GM18873 (cell line): ENCODE measurements around the gene GPATCH2.
"Not testable (repeated sequence)": the region's sequence is repeated elsewhere in the genome, so short reads cannot be mapped to it uniquely, and the experiment has no call there.

Source experiments
- ATAC-seq: cut with Tn5 transposase; IDR thresholded peaks from one replicate; pipeline ENCODE4 v1.9.1; 2021; ENCODE audit warnings: mild to moderate bottlenecking, moderate library complexity, moderate number of reproducible peaks; ENCODE audit not compliant: unreplicated experiment, low FRiP score

GPATCH2 gene

GRCh38 chr1:217381773-217382172 is 249.1 kb downstream of the GPATCH2 start:
- ATAC-seq, result not testable (repeated sequence)

- ATAC-seq, result not testable (repeated sequence)
These were observed 251.1 kb downstream of the GPATCH2 start for GRCh38 chr1:217379804-217380203.

GRCh38 chr1:217379336-217379735 is 251.6 kb downstream of the GPATCH2 start:
- ATAC-seq, result no peak
